Astrocyte (in vitro differentiated cells and primary cell): ENCODE measurements around the gene SPOCK1. TPM values are rescaled to one million over a fixed set of nuclear protein-coding genes. Genes with fewer than 3 reads are reported as not detected.

Source experiments
- DNase-seq: peaks from one replicate; pipeline ENCODE4 v3.0.0-alpha.2; 2010; ENCODE audit warnings: low read depth
- FAIRE-seq: peaks from 2 replicates; lab custom pipeline; 2011; peaks lifted over from hg19 to GRCh38; lab: Jason Lieb, UNC
- H2AFZ ChIP-seq: 2 replicates; pipeline ENCODE4 v1.6.0; 2012; ENCODE audit warnings: low read depth, low read length, inconsistent platforms
- H3K27ac ChIP-seq: 2 replicates; pipeline ENCODE4 v1.5.1; 2011; ENCODE audit warnings: low read depth, low read length, inconsistent platforms
- H3K27me3 ChIP-seq: 2 replicates; pipeline ENCODE4 v1.6.0; 2011; ENCODE audit warnings: low read length, inconsistent platforms; ENCODE audit not compliant: insufficient read depth
- H3K36me3 ChIP-seq: 2 replicates; pipeline ENCODE4 v1.5.1; 2011; ENCODE audit warnings: low read length, inconsistent platforms; ENCODE audit not compliant: insufficient read depth
- H3K4me1 ChIP-seq: 2 replicates; pipeline ENCODE4 v1.5.1; 2011; ENCODE audit warnings: low read length, inconsistent platforms; ENCODE audit not compliant: insufficient read depth
- H3K4me2 ChIP-seq: 2 replicates; pipeline ENCODE4 v1.6.0; 2012; ENCODE audit warnings: low read length, inconsistent platforms
- H3K4me3 ChIP-seq: 2 replicates; pipeline ENCODE4 v1.5.1; 2011; ENCODE audit warnings: low read depth, mild to moderate bottlenecking, low read length, inconsistent platforms; ENCODE audit not compliant: insufficient read depth
- H3K79me2 ChIP-seq: 2 replicates; pipeline ENCODE4 v1.6.0; 2012; ENCODE audit warnings: mild to moderate bottlenecking, low read length, inconsistent platforms; ENCODE audit not compliant: insufficient read depth
- H3K9ac ChIP-seq: 2 replicates; pipeline ENCODE4 v1.6.0; 2012; ENCODE audit warnings: mild to moderate bottlenecking, low read length, inconsistent platforms
- H3K9me3 ChIP-seq: 2 replicates; pipeline ENCODE4 v1.5.1; 2012; ENCODE audit warnings: low read depth, mild to moderate bottlenecking, low read length, inconsistent platforms; ENCODE audit not compliant: insufficient read depth
- H4K20me1 ChIP-seq: 2 replicates; pipeline ENCODE4 v1.6.0; 2012; ENCODE audit warnings: low read length, inconsistent platforms; ENCODE audit not compliant: insufficient read depth
- H3K27ac Mint-ChIP-seq: one replicate; pipeline ENCODE4 v1.8.0; 2021; ENCODE audit warnings: mild to moderate bottlenecking, mixed read lengths; ENCODE audit not compliant: unreplicated experiment
- H3K27me3 Mint-ChIP-seq: one replicate; pipeline ENCODE4 v1.8.0; 2021; ENCODE audit warnings: low read depth, mixed read lengths; ENCODE audit not compliant: unreplicated experiment
- H3K36me3 Mint-ChIP-seq: one replicate; pipeline ENCODE4 v1.8.0; 2021; ENCODE audit warnings: low read depth, mixed read lengths; ENCODE audit not compliant: unreplicated experiment
- H3K4me1 Mint-ChIP-seq: one replicate; pipeline ENCODE4 v1.8.0; 2021; ENCODE audit warnings: low read depth, mixed read lengths; ENCODE audit not compliant: unreplicated experiment
- H3K4me3 Mint-ChIP-seq: one replicate; pipeline ENCODE4 v1.8.0; 2021; ENCODE audit warnings: mild to moderate bottlenecking, moderate library complexity, mixed read lengths; ENCODE audit not compliant: unreplicated experiment
- H3K9me3 Mint-ChIP-seq: one replicate; pipeline ENCODE4 v1.8.0; 2021; ENCODE audit warnings: mild to moderate bottlenecking, mixed read lengths; ENCODE audit not compliant: unreplicated experiment
- EZH2 ChIP-seq: IDR thresholded peaks from 2 replicates; pipeline ENCODE4 v1.6.1; 2012; ENCODE audit warnings: mild to moderate bottlenecking, low read length, inconsistent platforms; ENCODE audit not compliant: insufficient read depth
- total RNA-seq: library from RNA; stranded (reverse); gene quantifications from 2 replicates; pipeline ENCODE4 v1.2.1, GENCODE V29; 2021
- TF ChIP-seq, protein P1 (sequence below): IDR thresholded peaks from 2 replicates; pipeline ENCODE4 v1.5.1; 2011; ENCODE audit warnings: low read depth, mild to moderate bottlenecking, inconsistent platforms, low read length, moderate library complexity; ENCODE audit not compliant: insufficient read depth

SPOCK1 gene
- total RNA-seq, 1 donor from 2014 or later = 53.5 TPM

DNA sequence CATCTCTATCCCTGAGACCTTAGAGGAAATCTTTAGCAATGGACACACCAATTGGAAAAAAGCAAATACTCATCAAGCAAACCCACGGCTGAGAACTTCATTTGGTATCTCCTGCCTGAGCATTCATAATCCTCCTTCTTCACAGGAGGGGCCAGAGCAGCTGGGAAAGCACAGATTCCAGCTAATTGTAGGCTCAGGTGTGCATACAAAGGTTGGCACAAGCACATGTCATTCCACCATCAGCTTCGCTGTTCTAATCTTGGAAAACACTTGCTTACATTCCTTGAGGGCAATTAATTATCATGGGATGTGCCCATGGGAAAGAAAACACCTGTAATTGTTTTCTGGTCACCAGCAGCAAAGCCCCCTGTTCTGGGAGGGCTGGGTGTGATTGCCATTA is 376.6 kb downstream of the SPOCK1 start:
- no peak overlapping the region for H3K4me3 Mint-ChIP-seq
- FAIRE-seq = no peak
- H3K4me2 ChIP-seq = no peak overlapping the region

DNA sequence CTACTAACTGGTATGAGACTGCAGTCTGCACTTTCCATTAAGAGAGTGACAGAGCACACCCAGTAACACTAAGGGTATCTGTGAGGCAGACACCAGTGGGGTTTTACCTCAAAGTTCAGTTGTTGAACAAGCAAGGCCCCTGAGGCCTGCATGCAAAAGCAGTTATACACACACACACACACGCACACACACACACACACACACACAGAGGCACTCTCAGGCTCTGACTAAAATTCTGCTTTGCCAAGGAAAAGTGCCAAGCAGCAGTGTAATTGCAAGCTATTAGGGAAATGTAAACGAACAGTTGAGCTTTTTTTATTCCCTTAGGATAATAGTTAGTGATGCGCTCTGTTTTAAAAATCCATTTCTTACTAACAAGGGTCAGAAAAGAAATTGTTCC is 377.1 kb downstream of the SPOCK1 start:
- Histone ChIP-seq H3K79me2 (peaks cover 4% of the 10 kb centered on the region), H3K27me3 (no peaks in the 10 kb centered on the region), H3K36me3 (no peaks in the 10 kb centered on the region), H2AFZ (no peak overlapping the region), H3K9me3 (no peaks in the 10 kb centered on the region), H3K4me1 (no peaks in the 10 kb centered on the region), H3K27ac (no peak overlapping the region), H3K4me3 (no peak overlapping the region), H4K20me1 (peaks cover 21% of the 10 kb centered on the region), H3K9ac (no peak overlapping the region), H3K4me2 (no peak overlapping the region)
- H3K27ac Mint-ChIP-seq = no peak overlapping the region
- no peak overlapping the region for H3K4me3 Mint-ChIP-seq
- no peaks in the 10 kb centered on the region for H3K4me1 Mint-ChIP-seq
- FAIRE-seq (peak; percentile 37), DNase-seq (peak; percentile 43)
- no peaks in the 10 kb centered on the region for H3K9me3 Mint-ChIP-seq
- no peak for TF ChIP-seq EZH2
- TF ChIP-seq, protein P1, sequence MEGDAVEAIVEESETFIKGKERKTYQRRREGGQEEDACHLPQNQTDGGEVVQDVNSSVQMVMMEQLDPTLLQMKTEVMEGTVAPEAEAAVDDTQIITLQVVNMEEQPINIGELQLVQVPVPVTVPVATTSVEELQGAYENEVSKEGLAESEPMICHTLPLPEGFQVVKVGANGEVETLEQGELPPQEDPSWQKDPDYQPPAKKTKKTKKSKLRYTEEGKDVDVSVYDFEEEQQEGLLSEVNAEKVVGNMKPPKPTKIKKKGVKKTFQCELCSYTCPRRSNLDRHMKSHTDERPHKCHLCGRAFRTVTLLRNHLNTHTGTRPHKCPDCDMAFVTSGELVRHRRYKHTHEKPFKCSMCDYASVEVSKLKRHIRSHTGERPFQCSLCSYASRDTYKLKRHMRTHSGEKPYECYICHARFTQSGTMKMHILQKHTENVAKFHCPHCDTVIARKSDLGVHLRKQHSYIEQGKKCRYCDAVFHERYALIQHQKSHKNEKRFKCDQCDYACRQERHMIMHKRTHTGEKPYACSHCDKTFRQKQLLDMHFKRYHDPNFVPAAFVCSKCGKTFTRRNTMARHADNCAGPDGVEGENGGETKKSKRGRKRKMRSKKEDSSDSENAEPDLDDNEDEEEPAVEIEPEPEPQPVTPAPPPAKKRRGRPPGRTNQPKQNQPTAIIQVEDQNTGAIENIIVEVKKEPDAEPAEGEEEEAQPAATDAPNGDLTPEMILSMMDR = no peak
- no peaks in the 10 kb centered on the region for H3K36me3 Mint-ChIP-seq
- H3K27me3 Mint-ChIP-seq = peaks cover 2% of the 10 kb centered on the region

More for the DNA sequence above, 376.6 kb downstream of the SPOCK1 start:
- Mint-ChIP-seq H3K27ac (no peak overlapping the region), H3K27me3 (peaks cover 2% of the 10 kb centered on the region), H3K4me1 (no peaks in the 10 kb centered on the region), H3K9me3 (no peaks in the 10 kb centered on the region), H3K36me3 (no peaks in the 10 kb centered on the region)
- Histone ChIP-seq H3K9ac (no peak overlapping the region), H3K9me3 (no peaks in the 10 kb centered on the region), H3K79me2 (peaks cover 4% of the 10 kb centered on the region), H3K27ac (no peak overlapping the region), H3K36me3 (no peaks in the 10 kb centered on the region), H3K4me3 (no peak overlapping the region), H2AFZ (no peak overlapping the region), H3K4me1 (no peaks in the 10 kb centered on the region), H3K27me3 (no peaks in the 10 kb centered on the region), H4K20me1 (peaks cover 21% of the 10 kb centered on the region)
- no peak for DNase-seq
- TF ChIP-seq, protein P1 = no peak
- no peak for TF ChIP-seq EZH2

DNA sequence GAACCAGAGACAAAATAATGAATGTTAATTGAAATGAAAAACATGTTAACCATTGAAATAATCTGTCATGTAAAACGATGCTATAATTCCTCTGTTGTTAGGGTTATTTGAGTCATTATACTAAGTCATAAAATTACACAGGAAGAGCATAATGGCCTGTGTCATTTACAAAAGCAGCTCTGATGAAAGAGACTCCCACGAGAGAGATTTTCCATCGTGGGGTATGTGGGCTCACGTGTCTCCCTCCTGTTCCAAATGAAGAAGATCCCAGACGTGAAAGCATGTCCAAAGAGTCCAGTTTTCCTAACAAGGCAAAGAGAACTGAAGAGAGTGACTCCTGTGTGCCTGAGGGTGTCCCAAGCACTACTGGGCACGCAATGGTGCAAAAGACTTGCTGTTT is 379.8 kb downstream of the SPOCK1 start:
- DNase-seq (no peak), FAIRE-seq (no peak)
- Histone ChIP-seq H3K4me3 (no peak overlapping the region), H3K79me2 (no peaks in the 10 kb centered on the region), H3K36me3 (no peaks in the 10 kb centered on the region), H3K27ac (no peak overlapping the region), H3K27me3 (no peaks in the 10 kb centered on the region), H2AFZ (no peak overlapping the region), H3K9me3 (no peaks in the 10 kb centered on the region), H3K9ac (no peak overlapping the region), H3K4me1 (peaks cover 8% of the 10 kb centered on the region), H4K20me1 (peaks cover 17% of the 10 kb centered on the region), H3K4me2 (no peak overlapping the region)
- H3K9me3 Mint-ChIP-seq = no peaks in the 10 kb centered on the region
- H3K27me3 Mint-ChIP-seq = peaks cover 4% of the 10 kb centered on the region
- H3K27ac Mint-ChIP-seq = no peak overlapping the region
- H3K4me3 Mint-ChIP-seq = no peak overlapping the region
- no peaks in the 10 kb centered on the region for H3K36me3 Mint-ChIP-seq
- peaks cover 7% of the 10 kb centered on the region for H3K4me1 Mint-ChIP-seq
- TF ChIP-seq, protein P1 = no peak
